Measurements from ENCODE around the gene PXK.

DNA sequence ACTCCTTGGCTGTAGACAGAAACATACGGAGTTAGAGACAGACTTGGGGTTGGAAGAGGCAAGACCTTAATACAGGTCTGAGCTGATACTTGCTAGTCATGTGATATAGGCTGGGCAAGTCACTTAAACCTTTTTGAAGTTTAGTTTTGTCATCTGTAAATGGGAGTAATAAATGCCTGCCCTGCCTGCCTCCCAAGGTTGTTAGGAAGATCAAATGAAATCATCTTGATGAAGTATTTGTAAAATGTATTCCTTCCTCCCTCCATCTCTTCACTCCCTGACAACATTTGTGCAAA is 2.9 kb downstream of the PXK start:
- TF ChIP-seq, protein P1, sequence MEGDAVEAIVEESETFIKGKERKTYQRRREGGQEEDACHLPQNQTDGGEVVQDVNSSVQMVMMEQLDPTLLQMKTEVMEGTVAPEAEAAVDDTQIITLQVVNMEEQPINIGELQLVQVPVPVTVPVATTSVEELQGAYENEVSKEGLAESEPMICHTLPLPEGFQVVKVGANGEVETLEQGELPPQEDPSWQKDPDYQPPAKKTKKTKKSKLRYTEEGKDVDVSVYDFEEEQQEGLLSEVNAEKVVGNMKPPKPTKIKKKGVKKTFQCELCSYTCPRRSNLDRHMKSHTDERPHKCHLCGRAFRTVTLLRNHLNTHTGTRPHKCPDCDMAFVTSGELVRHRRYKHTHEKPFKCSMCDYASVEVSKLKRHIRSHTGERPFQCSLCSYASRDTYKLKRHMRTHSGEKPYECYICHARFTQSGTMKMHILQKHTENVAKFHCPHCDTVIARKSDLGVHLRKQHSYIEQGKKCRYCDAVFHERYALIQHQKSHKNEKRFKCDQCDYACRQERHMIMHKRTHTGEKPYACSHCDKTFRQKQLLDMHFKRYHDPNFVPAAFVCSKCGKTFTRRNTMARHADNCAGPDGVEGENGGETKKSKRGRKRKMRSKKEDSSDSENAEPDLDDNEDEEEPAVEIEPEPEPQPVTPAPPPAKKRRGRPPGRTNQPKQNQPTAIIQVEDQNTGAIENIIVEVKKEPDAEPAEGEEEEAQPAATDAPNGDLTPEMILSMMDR (IDR thresholded peaks at IDR 0.05), result no peak
- TF ChIP-seq POLR2A (IDR thresholded peaks at IDR 0.05), result no peak
